ENCODE data around the gene OTOF.

Gene OTOF

DNA sequence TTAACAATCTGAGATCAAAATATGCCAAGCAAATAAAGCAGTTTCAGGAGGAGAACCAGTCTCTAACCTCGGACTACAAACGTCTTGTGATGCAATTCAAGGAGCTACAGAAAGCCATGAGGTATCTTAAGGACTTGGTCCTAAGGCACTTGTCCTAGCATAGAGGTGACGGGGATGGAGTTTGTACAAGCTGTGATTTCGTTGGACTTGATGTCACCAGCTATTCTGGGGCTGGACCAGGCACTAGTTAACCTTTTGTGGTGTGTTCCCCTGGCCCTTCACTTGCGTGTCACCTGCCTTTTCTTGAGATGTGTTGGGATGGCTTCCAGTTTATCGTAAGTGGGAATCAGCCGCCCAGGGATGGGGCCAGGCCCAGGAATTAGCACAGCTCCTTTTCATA is 33.7 kb downstream of the OTOF start:
- no peak for DNase-seq

DNA sequence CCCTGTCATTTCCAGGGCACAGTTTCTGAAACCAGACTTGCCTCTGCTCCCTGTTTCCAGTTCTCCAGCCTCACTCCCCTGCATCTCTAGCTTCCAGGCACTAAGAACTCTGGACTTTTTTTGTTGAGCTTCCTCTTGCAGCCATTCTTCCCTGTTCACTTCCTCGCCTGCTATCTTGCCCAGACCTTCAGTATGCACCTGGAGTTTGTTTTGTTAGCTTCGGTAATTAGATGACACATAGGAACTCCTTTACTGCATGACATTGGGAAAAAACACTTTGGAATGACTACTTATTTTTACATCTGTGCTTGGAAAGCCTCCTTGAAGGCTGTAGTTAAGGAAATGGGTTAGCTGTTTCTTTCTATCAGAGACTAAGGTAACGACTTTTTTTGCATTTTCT is 35.2 kb downstream of the OTOF start:
- DNase-seq, result no peak

DNA sequence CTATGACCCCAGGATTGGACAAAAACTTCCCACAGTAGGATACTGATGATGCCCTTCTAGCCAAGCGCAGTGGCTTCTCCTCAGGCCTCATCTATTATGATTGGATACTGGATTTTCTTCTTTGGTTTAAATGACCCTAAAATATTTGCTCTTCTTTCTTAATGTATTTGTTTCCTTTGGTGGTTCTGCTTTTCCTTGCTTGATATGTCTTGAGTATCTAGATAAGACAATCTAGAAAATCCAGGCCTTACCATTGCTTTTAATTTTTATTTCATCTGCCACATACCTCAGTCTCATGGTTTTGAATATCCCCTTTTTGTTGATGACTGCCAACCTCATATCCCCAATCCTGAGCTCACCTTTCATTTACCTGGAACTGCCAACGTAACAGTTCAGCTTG is 35.6 kb downstream of the OTOF start:
- DNase-seq, result no peak

DNA sequence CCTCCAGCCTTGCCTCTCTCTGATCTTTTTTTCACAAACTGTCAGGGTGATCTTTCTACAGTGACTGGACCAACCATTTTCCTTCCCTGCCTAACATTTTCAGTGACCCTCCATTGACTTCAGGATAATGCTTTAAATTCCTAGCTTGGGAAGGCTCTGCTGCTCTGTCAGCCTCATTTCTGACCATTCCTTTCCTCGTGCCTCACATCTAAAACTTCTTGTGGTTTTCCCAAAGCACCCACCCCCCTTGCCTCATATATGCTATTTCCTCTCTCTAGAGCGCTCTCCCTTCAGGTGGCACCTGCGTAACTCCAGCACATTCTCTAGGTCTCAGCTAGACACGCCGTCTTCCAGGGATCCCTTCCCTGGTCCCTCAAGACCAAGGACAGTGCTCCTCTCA is 39.0 kb downstream of the OTOF start:
- DNase-seq, result no peak

DNA sequence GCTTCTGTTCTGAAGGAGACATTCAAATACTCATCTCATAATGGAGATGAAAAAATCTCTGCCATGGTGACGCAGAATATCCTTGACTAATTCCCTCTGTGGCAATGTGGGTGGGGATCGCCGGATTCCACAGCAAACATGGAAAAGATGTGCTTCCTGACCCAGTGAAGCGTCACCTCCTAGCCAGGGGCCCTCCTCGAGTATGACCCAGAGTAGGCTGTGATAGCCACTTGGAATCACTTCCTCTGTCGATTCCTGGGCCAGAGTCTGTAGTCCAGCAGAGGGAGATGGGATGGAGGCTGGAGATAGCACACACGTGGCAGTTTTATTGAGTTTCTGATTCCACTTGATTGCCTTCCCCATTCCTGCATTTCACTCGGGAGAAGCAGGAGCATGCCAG is 39.4 kb downstream of the OTOF start:
- no peak for DNase-seq

DNA sequence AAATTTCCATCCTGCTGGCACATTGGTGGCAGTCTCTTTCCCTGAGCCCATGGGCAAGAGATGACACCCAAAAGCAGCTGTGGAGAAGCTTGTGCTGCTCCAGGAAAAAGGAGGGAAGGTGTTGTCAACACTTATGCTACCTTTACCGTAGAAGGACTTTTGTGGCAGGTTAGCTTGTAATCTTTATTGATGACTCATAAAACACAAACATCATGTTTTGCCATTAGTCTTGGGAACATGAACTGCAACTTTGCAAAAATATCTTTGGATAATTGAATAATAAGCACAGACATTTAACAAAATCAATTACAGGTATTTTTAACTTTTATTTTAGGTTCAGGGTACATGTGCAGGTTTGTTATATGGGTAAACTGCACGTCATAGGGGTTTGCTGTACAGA is 42.8 kb downstream of the OTOF start:
- DNase-seq, result no peak

DNA sequence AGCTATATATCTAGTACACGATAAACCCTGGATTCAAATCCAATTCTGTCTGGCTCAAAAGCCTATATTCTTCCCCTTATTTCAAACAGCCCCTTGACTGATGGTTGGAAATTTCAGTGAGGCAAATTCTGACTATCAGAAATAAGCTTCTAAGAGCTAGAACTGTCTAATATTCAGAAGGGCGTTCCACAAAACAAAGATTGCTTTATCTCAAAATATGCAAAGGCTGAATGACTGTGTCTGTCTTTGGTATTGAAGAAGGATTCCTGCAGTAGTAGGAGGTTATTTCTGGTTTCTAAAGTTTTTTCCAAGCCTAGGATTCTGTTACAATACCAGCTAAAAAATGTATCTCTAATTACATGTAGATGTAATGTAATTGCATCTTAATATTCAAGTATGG is 45.1 kb downstream of the OTOF start:
- DNase-seq, result no peak

DNA sequence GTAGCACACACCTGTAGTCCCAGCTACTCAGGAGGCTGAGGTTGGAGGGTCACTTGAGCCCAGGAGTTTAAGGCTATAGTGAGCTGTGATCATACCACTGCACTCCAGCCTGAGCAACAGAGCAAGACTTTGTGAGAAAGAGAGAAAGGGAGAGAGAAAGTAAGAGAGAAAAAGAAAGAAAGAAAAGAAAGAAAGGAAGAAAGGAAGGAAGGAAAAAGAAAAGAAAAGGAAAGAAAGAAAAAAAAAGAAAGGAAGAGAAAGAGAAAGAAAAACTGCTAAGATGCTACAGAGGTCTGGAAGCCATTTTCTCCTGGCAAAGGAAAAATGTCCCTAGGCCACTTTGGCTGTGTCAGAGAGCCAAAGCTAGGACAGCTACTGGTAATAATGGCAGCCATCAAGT is 45.6 kb downstream of the OTOF start:
- no peak for DNase-seq

DNA sequence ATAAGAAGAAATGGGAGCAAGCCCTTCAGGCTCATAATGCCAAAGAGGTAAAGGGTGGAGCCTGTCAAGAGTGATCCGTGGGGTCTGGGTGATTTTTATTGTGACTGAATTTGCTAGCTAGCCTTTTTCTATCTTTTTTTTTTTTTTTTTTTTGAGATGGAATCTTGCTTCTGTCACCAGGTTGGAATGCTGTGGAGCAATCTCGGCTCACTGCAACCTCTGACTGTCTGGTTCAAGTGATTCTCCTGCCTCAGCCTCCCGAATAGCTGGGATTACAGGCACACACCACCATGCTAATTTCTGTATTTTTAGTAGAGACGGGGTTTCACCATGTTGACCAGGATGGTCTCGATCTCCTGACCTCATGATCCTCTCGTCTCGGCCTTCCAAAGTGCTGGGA is 47.1 kb downstream of the OTOF start:
- no peak for DNase-seq

DNA sequence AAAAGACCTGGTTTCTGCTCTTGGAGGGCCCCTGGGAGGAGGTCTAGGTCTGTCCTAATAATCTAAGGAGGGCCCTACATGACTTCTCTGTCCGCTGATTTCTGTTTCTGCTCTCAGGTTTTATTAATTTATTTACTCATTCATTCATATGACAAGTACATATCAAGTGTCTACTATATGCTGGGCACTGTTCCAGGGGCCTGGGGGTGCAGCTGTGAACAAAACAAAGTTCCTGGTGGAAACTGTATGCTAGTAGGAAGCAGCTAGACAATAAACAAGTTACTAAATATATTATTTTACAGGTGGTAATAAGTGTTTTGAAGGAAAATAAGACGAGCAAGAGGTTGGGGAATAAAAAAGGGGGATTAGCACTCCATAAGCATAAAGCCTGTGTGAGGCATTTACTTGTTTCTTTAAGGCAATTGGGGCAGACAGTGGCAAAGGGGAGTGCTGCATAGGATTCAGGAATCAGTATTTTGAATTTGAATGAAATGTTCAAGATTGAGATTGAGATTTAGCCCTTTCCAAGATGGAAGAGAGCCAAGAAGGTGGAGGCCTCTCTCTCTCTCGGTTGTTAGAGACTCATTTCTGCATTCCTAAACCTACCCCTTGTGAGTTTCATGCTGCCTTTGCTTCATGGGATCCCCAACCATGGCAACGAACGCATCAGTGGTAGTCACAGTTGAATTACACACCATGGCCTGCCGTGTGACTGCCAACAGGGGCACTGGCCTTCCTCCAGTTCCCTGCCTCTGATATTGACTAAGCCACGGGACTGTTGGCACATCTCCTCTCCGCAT is 47.9 kb downstream of the OTOF start:
- DNase-seq, result no peak

DNA sequence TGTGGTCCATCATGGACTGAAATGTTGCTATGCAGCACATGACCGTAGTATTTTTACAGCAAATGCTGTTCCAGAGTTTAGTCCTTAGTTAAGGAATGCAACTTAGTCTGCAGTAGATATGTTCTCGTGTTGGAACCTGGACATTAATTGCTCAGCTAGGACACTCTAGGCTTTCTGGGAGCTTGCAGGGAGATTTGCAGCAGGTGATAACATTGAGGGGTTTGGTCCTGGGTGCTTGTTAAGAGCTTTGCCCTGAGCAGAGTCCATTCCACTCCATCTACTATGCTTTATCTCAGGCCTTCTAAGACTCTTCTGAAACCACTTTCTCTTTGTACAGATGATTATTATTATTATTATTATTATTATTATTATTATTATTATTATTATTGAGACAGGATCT is 49.1 kb downstream of the OTOF start:
- no peak for DNase-seq

DNA sequence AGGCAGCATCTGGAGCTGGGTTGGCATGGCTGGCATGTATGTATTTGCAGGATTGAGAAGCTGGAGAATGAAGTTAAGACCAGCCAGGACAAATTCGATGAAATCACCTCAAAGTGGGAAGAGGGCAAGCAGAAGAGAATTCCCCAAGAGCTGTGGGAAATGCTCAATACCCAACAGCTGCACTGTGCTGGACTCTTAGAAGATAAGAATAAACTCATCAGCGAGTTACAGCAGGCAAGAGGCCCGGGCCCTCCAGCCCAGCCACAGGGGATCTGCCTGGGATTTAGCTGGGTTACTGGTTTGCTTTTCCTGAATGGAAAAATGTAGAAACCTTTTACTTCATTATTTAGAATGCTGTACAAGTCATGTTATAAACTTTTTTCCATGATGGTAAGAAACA is 53.7 kb downstream of the OTOF start:
- DNase-seq, result no peak

DNA sequence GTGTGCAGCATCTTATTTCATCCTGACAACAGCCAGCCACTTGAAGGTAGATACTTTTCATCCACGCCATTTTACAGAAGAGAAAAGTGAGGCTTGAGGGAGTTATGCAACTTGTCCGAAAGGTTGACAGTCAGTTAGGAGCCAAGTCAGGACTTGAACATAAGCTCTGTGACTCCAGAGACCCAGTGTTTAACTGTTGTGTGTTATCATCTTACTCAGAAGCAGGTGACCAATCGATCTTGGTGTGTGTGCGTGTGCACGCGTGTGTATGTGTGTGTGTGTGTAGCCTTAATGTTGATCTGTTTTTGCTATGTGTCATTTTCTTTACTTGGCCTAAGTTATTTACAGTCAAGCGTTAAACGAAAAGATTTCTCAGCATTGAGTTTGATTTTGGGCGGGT is 54.2 kb downstream of the OTOF start:
- DNase-seq, result no peak

DNA sequence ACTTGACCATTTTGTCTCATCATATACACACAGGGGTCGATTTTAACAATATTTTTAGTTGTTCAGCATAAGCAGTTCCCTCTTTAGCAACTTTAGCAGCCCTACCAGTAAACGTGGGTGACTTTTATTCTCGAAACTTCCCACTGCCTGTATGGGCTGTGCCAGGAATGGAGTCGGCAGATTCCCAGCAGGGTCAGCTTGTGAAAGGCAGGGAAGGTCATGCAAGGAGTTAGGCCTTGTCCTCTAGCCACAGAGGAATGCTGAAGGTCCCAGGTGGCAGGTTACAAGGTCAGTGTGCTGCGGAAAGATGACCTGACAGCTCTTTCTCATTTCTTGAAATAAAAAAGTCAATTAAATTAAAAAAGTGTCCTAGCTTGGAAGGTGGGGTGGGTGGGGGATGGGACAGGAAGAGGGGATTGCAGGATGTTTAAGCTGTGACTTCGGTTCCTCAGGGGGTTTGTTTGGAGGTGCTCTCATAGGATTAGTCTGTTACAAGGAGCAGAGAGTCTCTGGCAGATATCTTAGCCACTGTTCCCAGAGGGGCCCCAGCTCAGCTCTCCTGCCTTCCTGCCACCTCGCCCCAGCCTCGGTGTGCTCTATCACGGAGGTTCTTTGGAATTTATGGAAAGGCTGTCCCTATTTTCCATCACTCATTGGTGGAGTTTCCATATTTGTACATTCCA is 54.8 kb downstream of the OTOF start:
- no peak for DNase-seq

DNA sequence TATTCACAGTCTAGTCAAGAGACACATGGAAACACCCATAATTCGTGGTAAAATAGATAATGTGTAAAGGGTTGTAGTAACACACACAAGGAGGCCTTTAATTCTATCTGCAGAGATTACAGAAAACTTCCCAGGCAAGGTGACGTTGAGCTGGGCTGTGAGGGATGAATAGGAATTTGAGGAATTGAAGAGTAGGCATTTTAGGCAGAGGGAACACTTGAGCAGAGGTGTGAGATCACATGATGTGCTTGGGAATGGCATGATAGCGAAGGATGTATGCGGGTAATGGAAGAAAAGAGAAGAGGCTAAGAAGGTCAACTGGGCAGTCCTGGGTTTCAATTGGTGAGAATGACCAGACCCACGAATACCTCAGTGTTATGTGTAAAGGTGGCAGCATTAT is 56.0 kb downstream of the OTOF start:
- DNase-seq, result no peak

DNA sequence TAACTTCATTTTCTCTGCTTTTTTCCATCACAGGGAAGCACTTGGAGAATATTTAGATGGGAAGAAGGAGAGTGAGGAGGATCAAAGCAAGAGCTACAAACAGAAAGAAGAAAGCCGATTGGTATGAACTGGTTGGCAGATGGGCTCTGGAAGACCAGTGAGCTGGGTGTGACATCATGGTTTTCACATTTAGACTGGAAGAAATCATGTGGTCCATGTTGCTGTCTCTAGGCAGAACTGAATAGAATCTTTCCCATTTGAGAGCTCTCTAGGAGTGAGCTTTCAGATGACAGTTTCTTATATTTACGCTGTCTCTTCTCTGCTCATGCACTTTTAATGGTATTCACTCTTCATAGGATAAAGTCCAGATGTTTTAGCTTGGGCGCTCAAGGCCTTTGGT is 63.6 kb downstream of the OTOF start:
- DNase-seq, result no peak

DNA sequence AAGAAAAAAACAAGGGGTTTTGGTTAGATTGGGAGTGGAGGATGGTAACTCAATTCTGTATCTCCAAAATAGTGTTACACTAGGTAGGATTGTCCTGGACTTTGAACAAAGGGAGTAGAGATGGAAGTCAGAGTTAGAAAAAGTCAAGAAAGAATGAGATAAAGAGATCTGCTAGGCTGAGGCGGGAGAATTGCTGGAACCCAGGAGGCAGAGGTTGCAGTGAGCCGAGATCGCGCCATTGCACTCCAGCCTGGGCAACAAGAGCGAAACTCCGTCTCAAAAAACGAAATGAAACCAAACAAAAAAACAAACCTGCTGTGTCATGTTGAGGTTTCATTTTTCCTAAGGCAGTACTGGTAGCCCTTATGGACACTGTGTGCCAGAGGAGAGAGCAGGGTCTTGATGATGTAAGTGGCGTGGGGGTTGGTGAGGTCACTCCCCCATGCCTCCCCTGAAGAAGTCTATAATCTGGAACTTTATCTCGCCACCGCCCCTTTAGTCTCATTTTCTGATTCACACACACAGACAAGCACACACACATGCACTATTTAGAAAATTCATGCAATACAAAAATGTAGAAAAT is 65.7 kb downstream of the OTOF start:
- no peak for DNase-seq

DNA sequence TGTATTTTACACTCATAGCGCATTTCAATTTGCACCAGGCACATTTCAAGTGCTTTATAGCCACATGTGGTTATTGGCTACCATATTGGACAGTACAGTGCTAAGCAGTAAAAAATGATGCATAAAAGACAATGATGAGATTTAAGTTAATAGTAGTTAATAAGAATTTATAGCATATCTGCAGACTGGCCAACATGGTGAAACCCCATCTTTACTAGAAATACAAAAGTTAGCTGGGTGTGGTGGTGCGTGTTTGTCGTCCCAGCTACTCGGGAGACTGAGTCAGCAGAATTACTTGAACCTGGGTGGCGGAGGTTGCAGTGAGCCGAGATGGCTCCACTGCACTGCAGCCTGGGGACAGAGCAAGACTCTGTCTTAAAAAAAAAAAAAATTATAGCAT is 66.5 kb downstream of the OTOF start:
- no peak for DNase-seq

DNA sequence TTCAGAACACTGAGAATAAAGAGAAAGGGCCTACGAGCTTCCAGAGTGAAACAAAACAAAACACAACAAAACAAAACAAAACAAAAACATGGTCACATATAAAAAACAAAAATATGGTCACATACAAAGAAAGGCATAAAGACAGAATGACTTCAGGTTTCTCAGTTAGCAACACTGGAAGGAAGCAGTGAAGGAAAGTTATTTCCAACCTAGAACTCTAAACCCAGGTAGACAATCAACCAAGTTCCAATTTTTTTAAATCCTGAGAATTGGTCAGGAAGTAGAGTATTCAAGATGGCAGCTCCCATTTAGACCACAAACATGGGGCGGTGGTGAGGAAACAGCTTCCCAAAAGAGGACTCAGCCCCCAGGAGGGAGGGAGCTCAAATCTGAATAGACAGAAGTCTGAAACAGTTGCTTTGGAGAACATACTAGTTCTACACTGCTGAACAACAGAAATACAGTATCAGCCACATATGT is 67.1 kb downstream of the OTOF start:
- DNase-seq, result no peak

DNA sequence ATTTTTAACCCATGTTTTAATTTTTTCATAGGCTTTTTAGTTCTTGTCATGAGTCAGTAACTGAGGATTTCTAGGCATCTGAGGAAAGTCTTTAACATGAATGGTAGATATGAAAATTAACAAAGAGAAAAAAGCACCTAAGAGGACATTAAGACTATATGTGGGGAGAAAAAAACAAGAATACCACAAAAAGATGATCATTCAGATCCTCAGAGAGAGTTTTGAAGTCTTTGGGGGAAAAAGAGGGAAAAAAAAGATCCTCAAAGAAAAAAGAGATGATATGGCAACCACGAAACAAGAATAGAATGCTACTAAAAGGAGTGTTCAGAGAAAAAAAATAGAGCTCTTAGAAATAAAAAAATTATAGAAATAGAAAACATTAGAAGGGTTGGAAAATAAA is 68.1 kb downstream of the OTOF start:
- no peak for DNase-seq

DNA sequence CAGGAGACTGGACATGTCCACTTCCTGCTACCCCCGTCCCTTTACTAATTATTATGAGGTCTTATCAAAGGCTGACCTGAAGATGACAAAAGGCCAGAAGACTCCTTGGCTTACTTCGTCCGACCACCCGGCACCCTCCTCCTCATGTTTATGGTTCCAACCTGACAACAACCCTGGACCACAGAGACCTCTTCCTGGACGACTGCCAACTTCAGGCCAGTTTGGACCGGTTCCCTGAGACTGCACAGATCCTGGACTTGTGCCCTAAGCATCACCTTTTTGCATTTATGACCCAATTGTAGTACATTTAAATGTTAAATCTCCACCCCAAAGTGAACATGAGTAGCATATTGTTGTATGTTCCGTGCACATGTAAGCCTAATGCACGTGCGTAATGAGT is 70.4 kb downstream of the OTOF start:
- no peak for DNase-seq
